OCI-LY3 (cell line): ENCODE data around the gene JAG2.

Experiments used
- H2AFZ ChIP-seq: fragments of 200-600, 300-600 bp; shearing (Covaris generic); 2 replicates; pipeline ENCODE4 v1.6.0; 2014; ENCODE audit warnings: antibody characterized with exemption, low read depth, low read length
- H3K27ac ChIP-seq: fragments of 200-600, 300-600 bp; sonication (generic); 2 replicates; pipeline ENCODE4 v1.5.1; 2014; ENCODE audit warnings: mild to moderate bottlenecking, low read length, moderate library complexity, mixed read lengths
- H3K27me3 ChIP-seq: fragments of 200-600, 300-600 bp; sonication (generic); 2 replicates; pipeline ENCODE4 v1.6.1; 2014; ENCODE audit warnings: low read depth, low read length, mixed read lengths
- H3K36me3 ChIP-seq: fragments of 200-600, 300-600 bp; sonication (generic); replicated peaks from 2 replicates; pipeline ENCODE3; 2014; ENCODE audit warnings: low read depth, low read length, mixed read lengths
- H3K4me1 ChIP-seq: fragments of 300-600, 200-600 bp; sonication (generic); 2 replicates; pipeline ENCODE4 v1.6.1; 2014; ENCODE audit warnings: low read length, mixed read lengths
- H3K4me2 ChIP-seq: fragments of 200-600, 300-600 bp; sonication (generic); 2 replicates; pipeline ENCODE4 v1.6.1; 2014; ENCODE audit warnings: low read length, mixed read lengths
- H3K4me3 ChIP-seq: fragments of 300-600, 200-600 bp; sonication (generic); 2 replicates; pipeline ENCODE4 v1.5.1; 2014; ENCODE audit warnings: antibody characterized with exemption, mild to moderate bottlenecking, low read length, moderate library complexity
- H3K79me2 ChIP-seq: fragments of 300-600, 200-600 bp; shearing (Covaris generic); 2 replicates; pipeline ENCODE4 v1.6.1; 2014; ENCODE audit warnings: mild to moderate bottlenecking, low read length, mixed read lengths
- H3K9ac ChIP-seq: fragments of 300-600, 200-600 bp; shearing (Covaris generic); 2 replicates; pipeline ENCODE4 v1.6.0; 2014; ENCODE audit warnings: mild to moderate bottlenecking, low read length, moderate library complexity
- H3K9me3 ChIP-seq: fragments of 200-600, 300-600 bp; shearing (Covaris generic); 2 replicates; pipeline ENCODE4 v1.6.1; 2014; ENCODE audit warnings: low read length, mixed read lengths; ENCODE audit not compliant: insufficient read depth
- H4K20me1 ChIP-seq: fragments of 200-600, 300-600 bp; sonication (generic); 2 replicates; pipeline ENCODE4 v1.6.1; 2016; ENCODE audit warnings: low read length, mixed read lengths; ENCODE audit not compliant: insufficient read depth
- EZH2phosphoT487 ChIP-seq: fragments of 200-600 bp; shearing (Covaris generic); IDR thresholded peaks from 2 replicates; pipeline ENCODE4 v1.6.1; 2018; ENCODE audit warnings: antibody characterized with exemption, mixed run types, low read depth
- TF ChIP-seq, protein P1 (sequence below): fragments of 200-600, 300-600 bp; sonication (generic); IDR thresholded peaks from 2 replicates; pipeline ENCODE4 v1.5.1; 2014; ENCODE audit warnings: antibody characterized with exemption, low read length, low read depth

Gene JAG2

DNA sequence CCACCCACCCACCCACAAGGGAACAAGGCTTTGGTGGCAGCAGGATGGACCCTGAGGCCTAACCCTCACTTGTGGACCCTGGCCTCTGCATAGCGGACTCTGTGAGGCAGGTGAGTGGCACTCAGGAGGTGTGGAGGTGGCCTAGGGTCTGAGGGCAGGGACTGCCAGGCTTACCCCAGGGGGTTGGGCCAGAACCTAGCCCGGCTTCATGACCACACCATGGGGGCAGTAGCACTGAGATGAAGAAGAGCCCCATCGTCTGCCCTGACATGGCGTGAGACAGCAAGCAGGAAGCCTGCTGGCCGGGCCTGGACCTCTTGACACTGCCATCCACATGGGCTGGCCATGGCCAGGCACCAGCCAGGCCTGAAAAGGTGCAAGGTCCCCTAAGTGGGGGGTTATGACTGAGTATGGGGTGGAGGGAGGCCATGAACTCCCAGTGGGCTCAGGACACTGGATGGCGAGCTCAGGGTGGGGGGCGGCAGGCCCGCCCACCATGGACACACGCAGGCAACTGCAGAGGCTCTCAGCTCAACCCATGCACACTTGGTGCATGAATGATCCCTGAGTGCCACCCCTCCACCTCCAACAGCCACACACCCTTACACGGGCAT lies 29.3 kb downstream of the JAG2 start:
- H3K9ac ChIP-seq, result no peak overlapping the region
- H2AFZ ChIP-seq, result no peak overlapping the region
- H3K79me2 ChIP-seq, result no peaks in the 10 kb centered on the region
- H3K36me3 ChIP-seq, result no peaks in the 10 kb centered on the region
- no peak overlapping the region for H3K4me3 ChIP-seq
- H4K20me1 ChIP-seq, result no peaks in the 10 kb centered on the region
- H3K4me2 ChIP-seq, result no peak overlapping the region
- TF ChIP-seq, protein P1, sequence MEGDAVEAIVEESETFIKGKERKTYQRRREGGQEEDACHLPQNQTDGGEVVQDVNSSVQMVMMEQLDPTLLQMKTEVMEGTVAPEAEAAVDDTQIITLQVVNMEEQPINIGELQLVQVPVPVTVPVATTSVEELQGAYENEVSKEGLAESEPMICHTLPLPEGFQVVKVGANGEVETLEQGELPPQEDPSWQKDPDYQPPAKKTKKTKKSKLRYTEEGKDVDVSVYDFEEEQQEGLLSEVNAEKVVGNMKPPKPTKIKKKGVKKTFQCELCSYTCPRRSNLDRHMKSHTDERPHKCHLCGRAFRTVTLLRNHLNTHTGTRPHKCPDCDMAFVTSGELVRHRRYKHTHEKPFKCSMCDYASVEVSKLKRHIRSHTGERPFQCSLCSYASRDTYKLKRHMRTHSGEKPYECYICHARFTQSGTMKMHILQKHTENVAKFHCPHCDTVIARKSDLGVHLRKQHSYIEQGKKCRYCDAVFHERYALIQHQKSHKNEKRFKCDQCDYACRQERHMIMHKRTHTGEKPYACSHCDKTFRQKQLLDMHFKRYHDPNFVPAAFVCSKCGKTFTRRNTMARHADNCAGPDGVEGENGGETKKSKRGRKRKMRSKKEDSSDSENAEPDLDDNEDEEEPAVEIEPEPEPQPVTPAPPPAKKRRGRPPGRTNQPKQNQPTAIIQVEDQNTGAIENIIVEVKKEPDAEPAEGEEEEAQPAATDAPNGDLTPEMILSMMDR, result no peak
- no peak for TF ChIP-seq EZH2phosphoT487
- peaks cover 9% of the 10 kb centered on the region; the same call in 1 of the 2 replicates for H3K9me3 ChIP-seq
- no peak overlapping the region for H3K27ac ChIP-seq
- no peaks in the 10 kb centered on the region for H3K4me1 ChIP-seq
- no peaks in the 10 kb centered on the region for H3K27me3 ChIP-seq

DNA sequence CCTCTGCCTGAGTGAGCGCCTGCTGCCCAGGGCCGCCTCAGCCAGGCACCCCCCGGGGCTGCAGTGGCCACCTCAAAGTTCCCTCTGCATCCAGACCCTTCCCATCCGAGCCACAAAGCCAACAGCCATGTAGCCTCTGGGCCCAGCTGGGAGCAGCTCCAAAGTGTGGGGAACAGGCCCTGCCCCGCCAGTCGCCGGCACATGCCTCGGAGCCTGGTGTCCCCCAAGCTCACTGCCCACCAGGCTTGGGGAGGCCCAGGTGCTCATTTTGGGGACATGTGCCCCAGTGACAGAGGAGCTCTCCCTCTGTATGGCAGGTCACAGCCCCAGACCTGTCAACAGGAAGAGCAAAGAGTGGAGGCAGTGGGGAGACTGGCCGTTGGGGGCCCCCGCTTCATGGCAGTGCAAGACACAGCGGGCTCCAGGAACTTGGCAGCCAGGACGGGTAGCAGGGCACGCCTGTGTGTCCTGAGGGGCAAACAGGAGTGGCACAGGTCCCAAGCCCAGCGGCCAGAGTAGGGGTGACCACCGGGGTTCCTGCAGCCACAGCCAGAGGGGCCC lies 29.9 kb downstream of the JAG2 start:
- Histone ChIP-seq H2AFZ (no peak overlapping the region), H3K27me3 (no peaks in the 10 kb centered on the region), H3K79me2 (no peaks in the 10 kb centered on the region), H3K4me1 (no peaks in the 10 kb centered on the region), H4K20me1 (no peaks in the 10 kb centered on the region), H3K4me3 (no peak overlapping the region), H3K9me3 (peaks cover 9% of the 10 kb centered on the region; the same call in 1 of the 2 replicates), H3K9ac (no peak overlapping the region), H3K36me3 (no peaks in the 10 kb centered on the region), H3K4me2 (no peak overlapping the region), H3K27ac (no peak overlapping the region)
- TF ChIP-seq EZH2phosphoT487, result no peak
- TF ChIP-seq, protein P1, result no peak

DNA sequence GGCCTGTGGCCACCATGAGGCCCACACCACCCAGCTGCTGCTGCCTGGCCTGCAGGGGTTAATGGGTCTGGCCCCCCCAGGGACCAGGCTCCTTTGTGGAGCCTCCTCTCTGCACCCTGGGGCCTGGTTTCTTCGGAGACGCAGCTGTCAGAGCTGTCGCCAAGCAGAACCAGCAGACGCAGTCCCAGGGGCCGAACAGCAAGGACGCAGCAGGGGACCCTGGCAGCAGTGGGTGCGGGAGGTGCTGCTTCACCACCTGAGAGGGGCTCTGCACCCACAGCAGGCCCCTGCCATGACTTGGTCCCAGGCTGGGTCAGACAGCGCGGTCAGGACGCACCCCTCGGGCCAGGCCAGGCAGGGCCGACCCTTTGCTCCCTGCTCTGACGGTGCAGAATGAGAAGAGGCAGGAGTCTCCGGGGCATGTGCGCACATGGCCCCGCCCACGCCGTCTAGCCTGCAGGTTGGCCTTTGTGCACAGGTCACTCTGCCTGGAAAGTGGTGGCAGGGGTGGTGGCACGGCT lies 30.5 kb downstream of the JAG2 start:
- Histone ChIP-seq H4K20me1 (no peaks in the 10 kb centered on the region), H3K36me3 (no peaks in the 10 kb centered on the region), H3K4me1 (no peaks in the 10 kb centered on the region), H3K27ac (no peak overlapping the region), H3K27me3 (peaks cover 4% of the 10 kb centered on the region; the same call in 1 of the 2 replicates), H3K4me3 (no peak overlapping the region), H3K9ac (no peak overlapping the region), H3K4me2 (no peak overlapping the region), H3K9me3 (peaks cover 9% of the 10 kb centered on the region; the same call in 1 of the 2 replicates), H2AFZ (no peak overlapping the region), H3K79me2 (no peaks in the 10 kb centered on the region)
- no peak for TF ChIP-seq EZH2phosphoT487
- TF ChIP-seq, protein P1, result no peak

DNA sequence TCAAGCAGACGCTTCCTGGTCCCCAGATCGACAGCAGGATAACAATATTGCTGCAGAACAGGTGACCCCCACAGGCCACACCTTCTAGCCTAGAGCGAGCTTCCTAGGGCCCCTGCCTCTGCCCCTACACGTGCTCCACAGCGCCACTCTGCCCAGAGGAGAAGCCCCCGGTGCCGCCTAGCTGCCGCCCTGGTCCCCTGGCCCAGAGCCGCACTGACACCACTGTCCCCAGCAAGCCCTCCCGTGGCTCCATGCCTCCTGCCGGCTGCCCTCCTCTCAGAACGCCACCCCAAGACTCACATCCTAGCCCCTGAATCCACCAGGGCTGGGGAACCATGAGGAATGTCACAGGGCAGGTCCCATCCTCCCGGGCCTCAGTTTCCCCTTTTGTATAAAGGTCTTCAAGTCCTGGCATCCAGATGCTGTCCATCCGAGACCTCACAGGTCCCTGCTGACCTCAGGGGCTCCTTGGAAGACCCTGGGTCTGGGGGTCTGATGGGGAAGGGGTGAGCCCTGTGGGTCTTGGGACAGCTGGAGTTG lies 31.0 kb downstream of the JAG2 start:
- no peak overlapping the region for H3K4me2 ChIP-seq
- no peak overlapping the region for H3K27ac ChIP-seq
- H2AFZ ChIP-seq, result no peak overlapping the region
- no peaks in the 10 kb centered on the region for H3K79me2 ChIP-seq
- TF ChIP-seq, protein P1, result no peak
- TF ChIP-seq EZH2phosphoT487, result no peak
- H3K36me3 ChIP-seq, result no peaks in the 10 kb centered on the region
- H3K27me3 ChIP-seq, result peaks cover 8% of the 10 kb centered on the region; the same call in 1 of the 2 replicates
- no peak overlapping the region for H3K4me3 ChIP-seq
- no peak overlapping the region for H3K9ac ChIP-seq
- H3K9me3 ChIP-seq, result peaks cover 9% of the 10 kb centered on the region; the same call in 1 of the 2 replicates
- no peaks in the 10 kb centered on the region for H3K4me1 ChIP-seq
- no peaks in the 10 kb centered on the region for H4K20me1 ChIP-seq
